Parathyroid adenoma (tissue), 2 donors: ENCODE data around the gene REEP5.

ENCODE experiments used
- H2AFZ ChIP-seq: fragments of 300-600 bp; sonication (generic); one replicate; pipeline ENCODE4 v1.7.0; 2017; ENCODE audit warnings: antibody characterized with exemption, mild to moderate bottlenecking
- H3K27ac ChIP-seq: fragments of 300-600 bp; sonication (generic); one replicate; pipeline ENCODE4 v1.7.0; 2017
- H3K27me3 ChIP-seq: fragments of 300-600 bp; sonication (generic); one replicate; pipeline ENCODE4 v1.7.0; 2017; ENCODE audit warnings: low read length; ENCODE audit not compliant: control insufficient read depth, insufficient read depth
- H3K36me3 ChIP-seq: fragments of 300-600 bp; sonication (generic); one replicate; pipeline ENCODE4 v1.7.0; 2017; ENCODE audit warnings: low read length; ENCODE audit not compliant: control insufficient read depth, insufficient read depth
- H3K4me1 ChIP-seq: fragments of 300-600 bp; sonication (generic); one replicate; pipeline ENCODE4 v1.7.0; 2017; ENCODE audit warnings: control low read depth
- H3K4me2 ChIP-seq: fragments of 300-600 bp; sonication (generic); one replicate; pipeline ENCODE4 v1.7.0; 2017; ENCODE audit warnings: low read length
- H3K4me3 ChIP-seq: fragments of 300-600 bp; sonication (generic); one replicate; pipeline ENCODE4 v1.7.0; 2017; ENCODE audit warnings: low read depth, low read length
- H3K79me2 ChIP-seq: fragments of 300-600 bp; sonication (generic); one replicate; pipeline ENCODE4 v1.7.0; 2017; ENCODE audit warnings: control low read depth
- H3K9ac ChIP-seq: fragments of 300-600 bp; sonication (generic); one replicate; pipeline ENCODE4 v1.7.0; 2017; ENCODE audit warnings: mild to moderate bottlenecking
- H3K9me3 ChIP-seq: fragments of 300-600 bp; sonication (generic); one replicate; pipeline ENCODE4 v1.7.0; 2017; ENCODE audit warnings: low read length; ENCODE audit not compliant: control insufficient read depth
- CTCF ChIP-seq: fragments of 300-600 bp; sonication (generic); IDR thresholded peaks from one replicate; pipeline ENCODE4 v1.7.0; 2017; ENCODE audit warnings: antibody characterized with exemption, mild to moderate bottlenecking
- donor health status: primary hyperparathyroidism.

REEP5 gene

DNA sequence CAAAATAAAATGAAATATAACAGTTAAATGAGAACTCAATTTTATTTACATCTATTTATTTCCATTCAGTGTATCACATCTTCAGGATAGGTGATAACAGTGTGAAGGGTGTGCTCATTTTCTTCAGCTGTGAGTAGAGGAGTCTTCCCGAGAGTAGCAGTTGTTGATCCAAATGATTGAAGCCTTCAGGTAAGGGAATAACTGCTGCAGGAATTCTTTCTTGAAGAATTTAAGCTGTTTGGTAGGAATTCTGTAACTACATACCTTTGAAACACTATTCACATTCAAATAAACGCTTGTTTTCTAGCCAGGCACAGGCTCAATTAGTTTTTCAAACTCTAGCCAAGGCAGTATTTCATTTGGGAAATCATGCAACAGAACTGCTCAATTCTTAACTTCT lies 45.7 kb downstream of the REEP5 start:
- H3K36me3 ChIP-seq = no peaks in the 10 kb centered on the region
- no peak overlapping the region for H3K9ac ChIP-seq
- peaks cover 2% of the 10 kb centered on the region for H3K4me1 ChIP-seq

GRCh38 chr5:112870966-112871365 lies 51.1 kb downstream of the REEP5 start:
- H3K27ac ChIP-seq = no peak overlapping the region
- H3K36me3 ChIP-seq = no peaks in the 10 kb centered on the region
- no peak overlapping the region for H3K9ac ChIP-seq
- H3K4me2 ChIP-seq = no peak overlapping the region
- H3K79me2 ChIP-seq = peaks cover 3% of the 10 kb centered on the region
- no peaks in the 10 kb centered on the region for H3K4me1 ChIP-seq
- H2AFZ ChIP-seq = no peak overlapping the region
- no peaks in the 10 kb centered on the region for H3K9me3 ChIP-seq
- H3K27me3 ChIP-seq = no peaks in the 10 kb centered on the region
- H3K4me3 ChIP-seq = no peak overlapping the region
- TF ChIP-seq CTCF = no peak

More for the DNA sequence above, 45.7 kb downstream of the REEP5 start:
- H3K79me2 ChIP-seq = peaks cover 3% of the 10 kb centered on the region
- H3K27ac ChIP-seq = no peak overlapping the region
- no peak overlapping the region for H3K4me3 ChIP-seq
- no peaks in the 10 kb centered on the region for H3K27me3 ChIP-seq
- no peaks in the 10 kb centered on the region for H3K9me3 ChIP-seq
- TF ChIP-seq CTCF = no peak
- no peak overlapping the region for H3K4me2 ChIP-seq
- H2AFZ ChIP-seq = no peak overlapping the region

- peaks cover 3% of the 10 kb centered on the region for H3K79me2 ChIP-seq
- no peak for TF ChIP-seq CTCF
- H3K4me3 ChIP-seq = no peak overlapping the region
- no peak overlapping the region for H2AFZ ChIP-seq
- H3K27me3 ChIP-seq = no peaks in the 10 kb centered on the region
- H3K9me3 ChIP-seq = no peaks in the 10 kb centered on the region
- H3K4me1 ChIP-seq = no peaks in the 10 kb centered on the region
- H3K27ac ChIP-seq = no peak overlapping the region
- no peak overlapping the region for H3K4me2 ChIP-seq
- H3K36me3 ChIP-seq = no peaks in the 10 kb centered on the region
- no peak overlapping the region for H3K9ac ChIP-seq
Measured at GRCh38 chr5:112869948-112870347, 52.1 kb downstream of the REEP5 start.

DNA sequence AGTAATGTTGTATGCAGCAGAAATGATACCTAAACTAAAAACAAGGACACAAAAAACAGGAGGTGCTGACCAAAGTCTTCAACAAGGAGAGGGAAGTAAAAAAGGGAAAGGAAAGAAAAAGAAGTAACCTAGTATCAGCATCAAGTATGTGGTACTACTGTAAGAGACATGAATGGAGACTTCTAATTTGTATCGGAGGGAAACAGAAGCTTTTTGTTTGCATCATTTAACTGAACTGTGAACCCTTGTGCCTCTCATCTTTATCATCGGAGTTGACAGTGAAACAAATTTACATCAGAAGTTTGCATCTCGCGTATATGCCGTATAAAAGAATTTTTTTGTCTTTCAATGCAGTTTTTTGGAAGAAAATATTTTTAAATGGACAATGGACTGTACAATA lies 54.6 kb downstream of the REEP5 start:
- H3K36me3 ChIP-seq = no peaks in the 10 kb centered on the region
- no peak overlapping the region for H3K4me3 ChIP-seq
- H3K79me2 ChIP-seq = peaks cover 4% of the 10 kb centered on the region

More for the DNA sequence above, 54.6 kb downstream of the REEP5 start:
- no peak overlapping the region for H3K9ac ChIP-seq
- H3K4me2 ChIP-seq = no peak overlapping the region
- no peaks in the 10 kb centered on the region for H3K4me1 ChIP-seq
- no peaks in the 10 kb centered on the region for H3K27me3 ChIP-seq
- no peak overlapping the region for H2AFZ ChIP-seq
- no peaks in the 10 kb centered on the region for H3K9me3 ChIP-seq
- no peak overlapping the region for H3K27ac ChIP-seq
- TF ChIP-seq CTCF = no peak
